ENCODE data around the gene PANK4.

Gene PANK4

GRCh38 chr1:2543543-2544092, 17.2 kb upstream of the PANK4 start:
- Mint-ChIP-seq H3K4me1 (ENCODE audit: low read depth) (peaks cover 15% of the 10 kb centered on the region), H3K36me3 (ENCODE audit: low read depth) (no peaks in the 10 kb centered on the region), H3K27me3 (no peaks in the 10 kb centered on the region), H3K4me3 (no peak overlapping the region), H3K9me3 (no peaks in the 10 kb centered on the region), H3K27ac (no peak overlapping the region)

- no peaks in the 10 kb centered on the region for H3K9me3 Mint-ChIP-seq
- no peaks in the 10 kb centered on the region for H3K36me3 Mint-ChIP-seq (ENCODE audit: low read depth)
- no peak overlapping the region for H3K27ac Mint-ChIP-seq
- no peak overlapping the region for H3K4me3 Mint-ChIP-seq
- peaks cover 5% of the 10 kb centered on the region for H3K4me1 Mint-ChIP-seq (ENCODE audit: low read depth)
- H3K27me3 Mint-ChIP-seq, result no peaks in the 10 kb centered on the region
Observed at GRCh38 chr1:2542246-2542915, 16.0 kb upstream of the PANK4 start.

DNA sequence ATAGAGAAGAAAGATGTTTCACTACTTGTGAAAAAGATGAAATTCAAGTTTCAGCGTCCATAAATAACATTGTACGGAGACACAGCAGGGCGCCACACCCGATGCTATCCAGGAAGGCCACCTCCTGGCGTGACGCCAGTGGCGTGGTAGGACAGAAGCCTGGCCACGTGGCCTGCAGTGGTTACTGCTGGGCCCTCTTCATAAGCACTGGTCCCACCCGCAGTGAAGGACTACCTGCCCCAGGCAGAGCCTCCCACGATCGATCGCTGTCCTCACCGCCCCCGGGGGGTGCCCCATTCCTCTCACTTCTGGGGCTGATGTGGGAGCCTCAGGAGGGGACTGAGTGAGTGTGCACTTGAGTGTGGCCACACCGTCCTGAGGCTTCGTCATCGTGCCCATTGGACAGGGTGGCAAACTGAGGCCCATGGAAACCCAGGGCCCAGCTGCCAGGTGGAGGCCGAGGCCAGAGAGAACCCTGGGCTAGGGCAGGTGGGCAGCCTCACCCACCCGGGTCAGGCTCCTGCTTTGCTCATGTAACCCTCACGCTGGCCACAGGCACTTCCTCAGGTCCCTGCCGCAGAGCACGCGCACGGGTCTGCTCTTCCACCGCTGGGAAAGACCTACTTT, 15.3 kb upstream of the PANK4 start:
- no peaks in the 10 kb centered on the region for H3K9me3 Mint-ChIP-seq
- no peaks in the 10 kb centered on the region for H3K36me3 Mint-ChIP-seq (ENCODE audit: low read depth)
- H3K27ac Mint-ChIP-seq, result no peak overlapping the region
- no peak overlapping the region for H3K4me3 Mint-ChIP-seq
- H3K27me3 Mint-ChIP-seq, result no peaks in the 10 kb centered on the region
- peaks cover 5% of the 10 kb centered on the region for H3K4me1 Mint-ChIP-seq (ENCODE audit: low read depth)

GRCh38 chr1:2540816-2541492, 14.6 kb upstream of the PANK4 start:
- Mint-ChIP-seq H3K4me1 (ENCODE audit: low read depth) (peaks cover 5% of the 10 kb centered on the region), H3K36me3 (ENCODE audit: low read depth) (no peaks in the 10 kb centered on the region), H3K27ac (no peak overlapping the region), H3K9me3 (no peaks in the 10 kb centered on the region), H3K27me3 (no peaks in the 10 kb centered on the region), H3K4me3 (no peak overlapping the region)

DNA sequence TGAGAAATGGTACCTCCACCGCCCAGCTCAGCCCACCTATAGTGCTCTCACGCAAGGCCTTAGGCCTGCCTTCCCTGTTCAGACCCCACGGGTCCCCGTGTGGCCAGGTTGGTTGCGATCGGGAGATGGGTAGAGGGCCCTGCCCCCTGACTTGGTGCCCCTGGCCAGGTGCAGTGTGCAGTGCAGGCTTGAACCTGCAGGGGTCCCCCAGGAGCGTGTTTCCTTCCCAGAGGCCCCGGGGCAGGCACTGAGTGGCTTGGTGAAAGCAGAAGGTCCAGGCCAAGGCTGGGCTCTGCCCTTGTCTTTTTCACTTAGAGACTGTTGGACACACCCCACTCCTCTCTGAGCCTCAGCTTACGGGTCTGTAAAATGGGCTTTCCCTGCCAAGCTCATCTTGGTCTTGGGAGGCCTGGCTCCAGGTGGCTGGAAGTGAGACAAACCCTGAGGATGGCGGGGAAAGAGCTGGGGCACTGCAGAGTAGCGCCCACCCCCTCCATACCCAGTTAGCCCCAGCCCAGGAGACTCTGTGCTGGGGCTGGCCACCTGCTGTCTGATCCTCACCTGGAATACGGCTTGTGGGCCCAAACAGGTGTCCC, 13.0 kb upstream of the PANK4 start:
- H3K27me3 Mint-ChIP-seq, result peaks cover 4% of the 10 kb centered on the region
- no peak overlapping the region for H3K4me3 Mint-ChIP-seq
- no peak overlapping the region for H3K27ac Mint-ChIP-seq

GRCh38 chr1:2538872-2539271, 12.5 kb upstream of the PANK4 start:
- H3K4me3 Mint-ChIP-seq, result no peak overlapping the region
- peaks cover under 1% of the 10 kb centered on the region for H3K4me1 Mint-ChIP-seq (ENCODE audit: low read depth)
- peaks cover 6% of the 10 kb centered on the region for H3K27me3 Mint-ChIP-seq
- no peaks in the 10 kb centered on the region for H3K36me3 Mint-ChIP-seq (ENCODE audit: low read depth)
- no peaks in the 10 kb centered on the region for H3K9me3 Mint-ChIP-seq
- H3K27ac Mint-ChIP-seq, result no peak overlapping the region

More for the DNA sequence above, 13.0 kb upstream of the PANK4 start:
- H3K9me3 Mint-ChIP-seq, result no peaks in the 10 kb centered on the region
- H3K4me1 Mint-ChIP-seq (ENCODE audit: low read depth), result peaks cover 5% of the 10 kb centered on the region
- H3K36me3 Mint-ChIP-seq (ENCODE audit: low read depth), result no peaks in the 10 kb centered on the region

GRCh38 chr1:2538376-2538775, 12.0 kb upstream of the PANK4 start:
- no peak overlapping the region for H3K27ac Mint-ChIP-seq
- H3K4me3 Mint-ChIP-seq, result no peak overlapping the region
- no peaks in the 10 kb centered on the region for H3K9me3 Mint-ChIP-seq
- H3K27me3 Mint-ChIP-seq, result peaks cover 7% of the 10 kb centered on the region
- H3K36me3 Mint-ChIP-seq (ENCODE audit: low read depth), result no peaks in the 10 kb centered on the region
- H3K4me1 Mint-ChIP-seq (ENCODE audit: low read depth), result no peaks in the 10 kb centered on the region

- Mint-ChIP-seq H3K36me3 (ENCODE audit: low read depth) (no peaks in the 10 kb centered on the region), H3K27ac (no peak overlapping the region), H3K4me3 (no peak overlapping the region), H3K27me3 (peaks cover 7% of the 10 kb centered on the region), H3K4me1 (ENCODE audit: low read depth) (no peaks in the 10 kb centered on the region), H3K9me3 (no peaks in the 10 kb centered on the region)
Observed at GRCh38 chr1:2537784-2538115, 11.4 kb upstream of the PANK4 start.

GRCh38 chr1:2535981-2536380, 9.6 kb upstream of the PANK4 start:
- no peak overlapping the region for H3K27ac Mint-ChIP-seq
- no peak overlapping the region for H3K4me3 Mint-ChIP-seq
- H3K27me3 Mint-ChIP-seq, result peaks cover 9% of the 10 kb centered on the region
- no peaks in the 10 kb centered on the region for H3K9me3 Mint-ChIP-seq
- H3K4me1 Mint-ChIP-seq (ENCODE audit: low read depth), result peaks cover under 1% of the 10 kb centered on the region
- H3K36me3 Mint-ChIP-seq (ENCODE audit: low read depth), result no peaks in the 10 kb centered on the region

- H3K4me1 Mint-ChIP-seq (ENCODE audit: low read depth), result peaks cover 5% of the 10 kb centered on the region
- H3K27ac Mint-ChIP-seq, result no peak overlapping the region
- no peak overlapping the region for H3K4me3 Mint-ChIP-seq
- no peaks in the 10 kb centered on the region for H3K9me3 Mint-ChIP-seq
- peaks cover 12% of the 10 kb centered on the region for H3K27me3 Mint-ChIP-seq
- no peaks in the 10 kb centered on the region for H3K36me3 Mint-ChIP-seq (ENCODE audit: low read depth)
Observed at GRCh38 chr1:2535455-2535854, 9.1 kb upstream of the PANK4 start.

- peaks cover 5% of the 10 kb centered on the region for H3K4me1 Mint-ChIP-seq (ENCODE audit: low read depth)
- no peaks in the 10 kb centered on the region for H3K36me3 Mint-ChIP-seq (ENCODE audit: low read depth)
- H3K27ac Mint-ChIP-seq, result no peak overlapping the region
- H3K27me3 Mint-ChIP-seq, result peaks cover 12% of the 10 kb centered on the region
- no peak overlapping the region for H3K4me3 Mint-ChIP-seq
- H3K9me3 Mint-ChIP-seq, result no peaks in the 10 kb centered on the region
Observed at GRCh38 chr1:2534687-2535441, 8.5 kb upstream of the PANK4 start.

- Mint-ChIP-seq H3K4me1 (ENCODE audit: low read depth) (peaks cover 5% of the 10 kb centered on the region), H3K27ac (no peak overlapping the region), H3K9me3 (no peaks in the 10 kb centered on the region), H3K4me3 (no peak overlapping the region), H3K27me3 (peaks cover 12% of the 10 kb centered on the region), H3K36me3 (ENCODE audit: low read depth) (no peaks in the 10 kb centered on the region)
Observed at GRCh38 chr1:2534315-2534686, 7.9 kb upstream of the PANK4 start.

DNA sequence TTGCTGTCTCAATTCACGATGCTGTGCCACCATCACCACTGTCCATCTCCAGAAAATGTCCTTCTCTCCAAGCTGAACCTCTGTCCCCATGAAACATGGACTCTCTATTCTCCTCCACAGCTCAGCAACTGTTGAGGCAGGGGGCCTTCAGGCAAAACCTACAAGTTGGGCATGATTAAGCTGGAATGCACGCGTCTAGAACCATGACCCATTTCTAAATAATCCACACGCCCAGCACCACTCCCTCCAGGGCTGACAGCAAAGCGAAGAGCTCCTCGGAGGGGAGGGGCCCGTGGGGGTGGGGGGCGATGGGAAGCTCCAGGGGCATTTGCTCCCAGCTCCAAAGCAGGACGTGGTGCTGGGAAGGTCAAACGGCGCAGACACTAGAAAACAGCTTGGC, 7.0 kb upstream of the PANK4 start:
- Mint-ChIP-seq H3K27ac (no peak overlapping the region), H3K9me3 (no peaks in the 10 kb centered on the region), H3K36me3 (ENCODE audit: low read depth) (no peaks in the 10 kb centered on the region), H3K27me3 (peaks cover 12% of the 10 kb centered on the region), H3K4me1 (ENCODE audit: low read depth) (peaks cover 9% of the 10 kb centered on the region), H3K4me3 (no peak overlapping the region)

GRCh38 chr1:2532485-2533160, 6.2 kb upstream of the PANK4 start:
- Mint-ChIP-seq H3K36me3 (ENCODE audit: low read depth) (no peaks in the 10 kb centered on the region), H3K4me3 (no peak overlapping the region), H3K27ac (no peak overlapping the region), H3K4me1 (ENCODE audit: low read depth) (peaks cover 9% of the 10 kb centered on the region), H3K27me3 (peaks cover 12% of the 10 kb centered on the region), H3K9me3 (no peaks in the 10 kb centered on the region)

All from stimulated activated naive CD8-positive, alpha-beta T cell treated with anti-CD3 and anti-CD28 coated beads, Interleukin-15, Interleukin-2, amounts not matched to agents 100 ng/mL and 50 ng/mL, for 24 hours (primary cell).